HepG2 (cell line): ENCODE data around the gene LSM2. TPM values are rescaled to one million over a fixed set of nuclear protein-coding genes. Genes with fewer than 3 reads are reported as not detected.

Experiments used
- ATAC-seq: fragments of 200-7000 bp; cut with Tn5 transposase; 3 replicates; pipeline ENCODE4 v1.9.1; 2020; ENCODE audit warnings: mild to moderate bottlenecking, moderate library complexity
- BruUV-seq: library from RNA; stranded (reverse); fragments of 400-500 nt; replicated peaks from 2 replicates; lab custom pipeline; 2021; lab: Mats Ljungman, UMichigan
- CTCF ChIA-PET: fragments of 300-600 bp; formaldehyde crosslinking; extraction: SDS; loops from one replicate; lab custom pipeline; 2021; ENCODE audit warnings: low total read pairs, inconsistent platforms, low intra/inter-chr PET ratio; lab: Yijun Ruan, JAX
- POLR2A ChIA-PET: fragments of 350-600 bp; sonication (Branson Sonifier 250); formaldehyde crosslinking; loops from one replicate; lab custom pipeline; 2020; ENCODE audit warnings: antibody characterized with exemption, inconsistent platforms; lab: Yijun Ruan, JAX
- DNase-seq: peaks from one replicate; pipeline ENCODE4 v3.0.0-alpha.2; 2015; ENCODE audit warnings: low spot score
- FAIRE-seq: peaks from 3 replicates; lab custom pipeline; 2011; peaks lifted over from hg19 to GRCh38; lab: Jason Lieb, UNC
- H2AFZ ChIP-seq: one replicate; pipeline ENCODE4 v1.6.1; 2011; ENCODE audit warnings: low read length, inconsistent platforms
- H3K27ac ChIP-seq: fragments of 300-600 bp; 3 replicates; pipeline ENCODE4 v1.8.0; 2011; ENCODE audit warnings: mixed run types, mild to moderate bottlenecking, mixed read lengths, low read length, inconsistent platforms; ENCODE audit not compliant: insufficient read depth; ENCODE audit errors: extremely low read length
- H3K27me3 ChIP-seq, 2 experiments: fragments of 200-600 bp in 1 of 2; 2 replicates in 1 of 2; 3 replicates in 1 of 2; pipeline versions ENCODE4 v1.6.0 to v1.8.0; 2011; ENCODE audit warnings: low read length in 2 of 2, mild to moderate bottlenecking in 2 of 2, moderate library complexity in 2 of 2, inconsistent platforms in 1 of 2; ENCODE audit not compliant: insufficient read depth in 2 of 2, control insufficient read depth in 1 of 2
- H3K36me3 ChIP-seq, 2 experiments: fragments of 200-600 bp in 1 of 2; replicated peaks in 1 of 2; 2 replicates in 1 of 2; 3 replicates in 1 of 2; pipeline versions ENCODE4 v1.5.1 to v1.8.0; 2011; ENCODE audit warnings: low read length in 2 of 2, inconsistent platforms in 1 of 2; ENCODE audit not compliant: insufficient read depth in 2 of 2, control insufficient read depth in 1 of 2
- H3K4me1 ChIP-seq: 2 replicates; pipeline ENCODE4 v1.5.1; 2012; ENCODE audit warnings: low read length, inconsistent platforms; ENCODE audit not compliant: insufficient read depth
- H3K4me2 ChIP-seq: 2 replicates; pipeline ENCODE4 v1.6.0; 2011; ENCODE audit warnings: low read depth, low read length, inconsistent platforms
- H3K4me3 ChIP-seq, 3 experiments: fragments of 200-600 bp in 1 of 3; sonication (generic), shearing (Covaris generic) in 1 of 3; replicated peaks in 1 of 3; 2 replicates each; pipeline ENCODE4 v1.5.1; 2011 to 2016; ENCODE audit warnings: low read length in 3 of 3, inconsistent platforms in 2 of 3, low read depth in 2 of 3, mild to moderate bottlenecking in 2 of 3, control low read depth in 1 of 3, mixed read lengths in 1 of 3; ENCODE audit not compliant: insufficient read depth in 1 of 3
- H3K79me2 ChIP-seq: one replicate; pipeline ENCODE4 v1.6.1; 2011; ENCODE audit warnings: low read length, inconsistent platforms; ENCODE audit not compliant: insufficient read depth
- H3K9ac ChIP-seq: 2 replicates; pipeline ENCODE4 v1.6.0; 2011; ENCODE audit warnings: mild to moderate bottlenecking, low read depth, low read length, inconsistent platforms; ENCODE audit not compliant: insufficient read depth
- H3K9me3 ChIP-seq: 2 replicates; pipeline ENCODE4 v1.5.1; 2012; ENCODE audit warnings: mild to moderate bottlenecking, low read length
- H4K20me1 ChIP-seq: 2 replicates; pipeline ENCODE4 v1.6.0; 2011; ENCODE audit warnings: inconsistent platforms, mild to moderate bottlenecking, low read length, moderate library complexity; ENCODE audit not compliant: insufficient read depth
- AGO2 ChIP-seq: fragments of 200-400 bp; formaldehyde crosslinking; optimal IDR thresholded peaks from 2 replicates; pipeline ENCODE3; 2017; ENCODE audit warnings: mild to moderate bottlenecking, low read depth, low read length, moderate library complexity
- ASH2L ChIP-seq: fragments of 300-600, 200-600 bp; sonication (generic); IDR thresholded peaks from 2 replicates; pipeline ENCODE4 v1.7.0; 2017; ENCODE audit warnings: low read depth, mild to moderate bottlenecking, moderate library complexity, mixed read lengths, low read length; ENCODE audit not compliant: insufficient read length
- KDM5B ChIP-seq: sonication (generic); formaldehyde crosslinking; IDR thresholded peaks from 2 replicates; pipeline ENCODE4 v1.4.0; 2020; ENCODE audit warnings: missing genetic modification reagents, mild to moderate bottlenecking, borderline replicate concordance
- NR2C2 ChIP-seq: sonication (generic); formaldehyde crosslinking; IDR thresholded peaks from 2 replicates; pipeline ENCODE4 v1.4.0; 2020; ENCODE audit warnings: missing genetic modification reagents, mild to moderate bottlenecking, moderate library complexity, borderline replicate concordance
- NR2F6 ChIP-seq, 2 experiments: IDR thresholded peaks; 2 replicates each; pipeline ENCODE4 v1.6.1; 2016; ENCODE audit warnings: antibody characterized with exemption in 1 of 2, mild to moderate bottlenecking in 1 of 2
- RBFOX2 ChIP-seq: fragments of 200-400 bp; formaldehyde crosslinking; IDR thresholded peaks from 2 replicates; pipeline ENCODE4 v1.6.1; 2017; ENCODE audit warnings: low read depth, mild to moderate bottlenecking, low read length
- RBM22 ChIP-seq: fragments of 200-400 bp; formaldehyde crosslinking; optimal IDR thresholded peaks from 2 replicates; pipeline ENCODE3; 2017; ENCODE audit warnings: mild to moderate bottlenecking, low read length, moderate library complexity
- ZBTB7B ChIP-seq: sonication (generic); formaldehyde crosslinking; IDR thresholded peaks from 2 replicates; pipeline ENCODE4 v1.4.0; 2020; ENCODE audit warnings: missing genetic modification reagents
- ZNF317 ChIP-seq: sonication (generic); formaldehyde crosslinking; IDR thresholded peaks from 2 replicates; pipeline ENCODE4 v1.5.0; 2020; ENCODE audit warnings: mild to moderate bottlenecking, missing genetic modification reagents
- ZNF672 ChIP-seq: sonication (generic); formaldehyde crosslinking; IDR thresholded peaks from 2 replicates; pipeline ENCODE4 v1.8.1; 2022; ENCODE audit warnings: missing genetic modification reagents
- ZNF788 ChIP-seq: sonication (generic); formaldehyde crosslinking; IDR thresholded peaks from 2 replicates; pipeline ENCODE4 v1.5.0; 2020; ENCODE audit warnings: mild to moderate bottlenecking, missing genetic modification reagents, borderline replicate concordance
- WGBS: methylation state at CpG from one replicate; pipeline ENCODE4 v1.1.6; 2017; ENCODE audit warnings: low lambda C conversion rate; 5-methylcytosine and 5-hydroxymethylcytosine counted together
- in situ Hi-C: cut with HindIII; loops from 2 replicates; pipeline ENCODE4 v1.10.0; 2017; ENCODE audit warnings: low pct_unique_long_range_greater_than_20kb; ENCODE audit not compliant: extremely low pct_ligation_motif_present
- intact Hi-C: fragments of 100-400 bp; cut with micrococcal nuclease; formaldehyde crosslinking; loops from one replicate; pipeline ENCODE4 v1.10.0; 2022; ENCODE audit not compliant: unreplicated experiment
- polyA plus RNA-seq, 8 experiments: library from polyadenylated mRNA; depleted of rRNA in 3 of 8; stranded (reverse) in 7 of 8; unstranded in 1 of 8; fragments of >200 nt; fragmentation: Illumina TruSeq in 4 of 8; extraction: Trizol in 4 of 8; gene quantifications; 2 replicates each; pipeline versions ENCODE4 v1.2.1 to v1.2.3, GENCODE V29; 2011 to 2016; ENCODE audit warnings: low read depth in 4 of 8, missing spikeins in 1 of 8, mixed read lengths in 1 of 8; ENCODE audit not compliant: insufficient read depth in 1 of 8
- total RNA-seq, 5 experiments: library from RNA; depleted of rRNA; stranded (reverse); fragments of >200 nt; fragmentation: Illumina TruSeq; extraction: Trizol; gene quantifications; 2 replicates each; pipeline ENCODE4 v1.2.3, GENCODE V29; 2016; ENCODE audit warnings: low read depth in 1 of 5
- TF ChIP-seq, protein P1 (sequence below): sonication (generic); formaldehyde crosslinking; IDR thresholded peaks from 2 replicates; pipeline ENCODE4 v1.5.1; 2020; ENCODE audit warnings: missing genetic modification reagents, mild to moderate bottlenecking, borderline replicate concordance

LSM2 gene
- total and polyA plus RNA-seq, 2 of the 13 experiments (the other 11 are each of a cell fraction or from before 2014, with no cell fraction given), result 69.4 to 90.5 TPM

GRCh38 chr6:31782126-31782855 is 24.5 kb downstream of the LSM2 start:
- H3K9ac ChIP-seq, result no peak overlapping the region
- in situ Hi-C loops (no loop called here), intact Hi-C loops (no loop called here)
- WGBS, result 97% methylated on average over 26 of the region's 32 CpGs
- DNase-seq (no peak), ATAC-seq (no peak), FAIRE-seq (no peak)
- no peaks in the 10 kb centered on the region for H3K9me3 ChIP-seq
- CTCF ChIA-PET, result no interaction called here
- H3K27me3 ChIP-seq, result no peaks in the 10 kb centered on the region
- no peaks in the 10 kb centered on the region for H3K79me2 ChIP-seq
- TF ChIP-seq RBFOX2, result peak; percentile 75
- 0 out of 2 replicates have a peak, but pooled peaks have one; percentile 22 for TF ChIP-seq KDM5B (CRISPR knock-in tag)
- TF ChIP-seq AGO2, result peak; percentile 75
- TF ChIP-seq ZNF672, result no peak
- BruUV-seq, result no TSS peak
- no peak overlapping the region for H3K4me3 ChIP-seq
- no peaks in the 10 kb centered on the region for H4K20me1 ChIP-seq
- peaks cover 50 to 63% of the 10 kb centered on the region in 2 experiments for H3K36me3 ChIP-seq
- POLR2A ChIA-PET, result interaction anchor here (0.9 to 1.6 kb wide), 2 partner anchors 14 to 25 kb away, joined by 3 to 4 read pairs; partner anchors contain the start of genes LSM2 and VARS1
- H2AFZ ChIP-seq, result no peak overlapping the region
- no peak overlapping the region for H3K27ac ChIP-seq
- no peak overlapping the region for H3K4me2 ChIP-seq
- H3K4me1 ChIP-seq, result peaks cover 21% of the 10 kb centered on the region

DNA sequence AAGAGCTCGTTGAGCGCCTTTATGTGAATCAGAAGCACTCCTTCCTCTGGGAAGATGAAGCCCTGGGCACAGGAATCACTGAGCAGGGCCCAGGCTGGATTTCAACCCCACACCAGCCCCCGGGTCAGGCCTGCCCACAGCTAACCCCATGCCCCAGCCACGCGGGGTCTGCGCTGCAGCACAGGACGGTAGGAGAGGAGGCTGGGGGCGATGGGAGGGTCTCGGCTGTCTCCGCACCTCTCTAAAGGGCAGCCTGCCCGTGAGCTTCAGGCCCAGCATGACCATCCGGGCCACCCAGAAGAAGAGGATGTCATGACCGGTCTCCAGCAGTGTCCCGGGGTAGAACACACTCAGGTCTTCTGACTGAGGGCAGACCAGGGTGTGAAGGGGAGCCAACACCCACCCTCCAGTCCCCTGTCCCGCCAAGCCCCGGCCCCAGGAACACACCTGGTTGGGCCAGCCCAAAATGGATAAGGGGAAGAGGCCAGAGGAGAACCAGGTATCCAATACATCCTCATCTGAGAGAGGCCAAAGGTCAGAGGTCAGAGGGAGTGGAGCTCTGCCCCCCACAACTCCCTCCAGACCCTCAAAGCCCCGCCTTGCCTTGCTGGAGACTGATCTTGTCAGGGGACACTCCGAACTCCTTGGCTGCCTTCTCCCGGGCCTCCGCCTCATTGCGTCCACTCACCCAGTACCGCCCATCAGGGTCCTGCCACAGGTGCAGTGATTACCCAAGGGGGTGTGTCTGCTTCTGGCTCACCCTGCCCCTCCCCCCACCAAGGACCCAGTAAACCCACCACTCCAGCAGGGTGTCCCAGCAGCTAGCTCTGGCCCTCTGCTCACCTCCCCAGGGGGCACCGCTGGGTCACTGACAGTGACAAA is 25.3 kb downstream of the LSM2 start:
- no peak for FAIRE-seq
- TF ChIP-seq ZBTB7B (no peak), RBFOX2 (peak; percentile 50; the same call in 1 of the 2 replicates), ZNF317 (CRISPR knock-in tag) (no peak), NR2C2 (peak; percentile 35; the same call in 1 of the 2 replicates), ASH2L (no peak), RBM22 (peak; percentile 15), NR2F6 (IDR thresholded peaks at IDR 0.05) (peak; percentile 26; the same call in 1 of the 2 replicates), NR2F6 (CRISPR knock-in tag; IDR thresholded peaks at IDR 0.05) (no peak), ZNF788 (no peak)
- TF ChIP-seq, protein P1, sequence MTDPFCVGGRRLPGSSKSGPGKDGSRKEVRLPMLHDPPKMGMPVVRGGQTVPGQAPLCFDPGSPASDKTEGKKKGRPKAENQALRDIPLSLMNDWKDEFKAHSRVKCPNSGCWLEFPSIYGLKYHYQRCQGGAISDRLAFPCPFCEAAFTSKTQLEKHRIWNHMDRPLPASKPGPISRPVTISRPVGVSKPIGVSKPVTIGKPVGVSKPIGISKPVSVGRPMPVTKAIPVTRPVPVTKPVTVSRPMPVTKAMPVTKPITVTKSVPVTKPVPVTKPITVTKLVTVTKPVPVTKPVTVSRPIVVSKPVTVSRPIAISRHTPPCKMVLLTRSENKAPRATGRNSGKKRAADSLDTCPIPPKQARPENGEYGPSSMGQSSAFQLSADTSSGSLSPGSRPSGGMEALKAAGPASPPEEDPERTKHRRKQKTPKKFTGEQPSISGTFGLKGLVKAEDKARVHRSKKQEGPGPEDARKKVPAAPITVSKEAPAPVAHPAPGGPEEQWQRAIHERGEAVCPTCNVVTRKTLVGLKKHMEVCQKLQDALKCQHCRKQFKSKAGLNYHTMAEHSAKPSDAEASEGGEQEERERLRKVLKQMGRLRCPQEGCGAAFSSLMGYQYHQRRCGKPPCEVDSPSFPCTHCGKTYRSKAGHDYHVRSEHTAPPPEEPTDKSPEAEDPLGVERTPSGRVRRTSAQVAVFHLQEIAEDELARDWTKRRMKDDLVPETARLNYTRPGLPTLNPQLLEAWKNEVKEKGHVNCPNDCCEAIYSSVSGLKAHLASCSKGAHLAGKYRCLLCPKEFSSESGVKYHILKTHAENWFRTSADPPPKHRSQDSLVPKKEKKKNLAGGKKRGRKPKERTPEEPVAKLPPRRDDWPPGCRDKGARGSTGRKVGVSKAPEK (CRISPR knock-in tag), result no peak

More for the DNA sequence above, 25.3 kb downstream of the LSM2 start:
- no peak overlapping the region for H3K27ac ChIP-seq
- in situ Hi-C loops (no loop called here), intact Hi-C loops (no loop called here)
- no peaks in the 10 kb centered on the region for H3K27me3 ChIP-seq
- H3K79me2 ChIP-seq, result no peaks in the 10 kb centered on the region
- no peak overlapping the region for H3K4me3 ChIP-seq
- no TSS peak for BruUV-seq
- H3K4me1 ChIP-seq, result peaks cover 29% of the 10 kb centered on the region
- H3K36me3 ChIP-seq, result peaks cover 50 to 61% of the 10 kb centered on the region in 2 experiments
- POLR2A ChIA-PET, result interaction anchor here (0.9 to 1.7 kb wide), 3 partner anchors 14 to 25 kb away, joined by 3 to 5 read pairs (median 4); partner anchors contain the start of genes LSM2 and VARS1
- no peaks in the 10 kb centered on the region for H3K9me3 ChIP-seq
- no peak overlapping the region for H2AFZ ChIP-seq
- ATAC-seq (no peak), DNase-seq (no peak)
- no peaks in the 10 kb centered on the region for H4K20me1 ChIP-seq
- no peak overlapping the region for H3K4me2 ChIP-seq
- 98% methylated on average over 21 of the region's 23 CpGs for WGBS
- no peak overlapping the region for H3K9ac ChIP-seq
- CTCF ChIA-PET, result no interaction called here
